GM21786 (cell line): ENCODE results near the gene COLGALT1.
"Not testable (repeated sequence)": the region's sequence is repeated elsewhere in the genome, so short reads cannot be mapped to it uniquely, and the experiment has no call there.

ENCODE experiments used
- ATAC-seq: cut with Tn5 transposase; IDR thresholded peaks from one replicate; pipeline ENCODE4 v1.9.1; 2021; ENCODE audit not compliant: unreplicated experiment

Gene COLGALT1

DNA sequence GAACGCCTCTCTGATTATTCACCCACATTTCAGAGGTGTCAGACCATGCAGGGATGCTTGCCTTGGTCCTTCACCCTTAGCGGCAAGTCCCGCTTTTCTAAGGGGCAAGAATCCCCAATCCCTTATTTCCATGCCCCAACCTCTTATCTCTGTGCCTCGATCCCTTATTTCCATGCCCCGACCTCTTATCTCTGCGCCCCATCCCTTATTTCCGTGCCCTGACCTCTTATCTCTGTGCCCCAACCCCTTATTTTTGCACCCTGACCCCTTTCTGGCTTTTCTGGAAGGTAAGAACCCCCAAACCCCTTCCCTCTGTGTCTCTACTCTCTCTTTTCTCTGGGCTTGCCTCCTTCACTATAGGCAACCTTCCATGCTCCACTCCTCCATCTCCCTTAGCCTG is 38.8 kb downstream of the COLGALT1 start:
- ATAC-seq: not testable (repeated sequence)

DNA sequence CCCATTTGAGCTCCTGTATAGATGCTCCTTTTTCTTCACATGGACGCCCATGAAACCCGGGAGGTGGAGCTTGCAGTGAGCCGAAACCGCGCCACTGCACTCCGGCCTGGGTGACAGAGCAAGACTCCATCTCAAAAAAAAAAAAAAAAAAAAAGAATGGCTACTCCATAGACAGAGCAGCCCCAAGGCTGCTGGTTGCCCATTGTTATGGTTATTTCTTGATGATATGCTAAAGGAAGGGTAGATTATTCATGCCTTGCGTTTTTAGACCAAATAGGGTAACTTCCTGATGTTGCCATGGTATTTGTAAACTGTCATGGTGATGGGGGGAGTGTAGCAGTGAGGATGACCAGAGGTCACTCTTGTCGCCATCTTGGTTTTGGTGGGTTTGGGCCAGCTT is 42.6 kb downstream of the COLGALT1 start:
- ATAC-seq: not testable (repeated sequence)

DNA sequence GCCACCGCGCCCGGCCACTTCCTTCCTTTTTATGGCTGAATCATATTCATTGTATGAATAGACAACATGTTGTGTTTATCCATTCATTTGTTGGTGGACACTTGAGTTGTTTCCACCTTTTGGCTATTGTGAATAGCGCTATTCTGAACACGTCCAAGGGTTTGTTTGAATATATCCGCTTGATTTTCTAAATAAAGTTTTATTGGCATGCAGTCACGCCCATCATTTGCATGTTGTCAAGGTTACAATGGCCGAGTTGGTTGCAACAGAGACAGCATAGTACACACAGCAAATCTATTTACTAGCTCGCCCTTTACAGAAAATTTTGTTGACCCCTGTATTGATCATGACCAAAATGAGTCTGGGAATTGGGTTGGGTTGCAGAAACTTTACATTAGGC is 43.5 kb downstream of the COLGALT1 start:
- ATAC-seq: no peak

DNA sequence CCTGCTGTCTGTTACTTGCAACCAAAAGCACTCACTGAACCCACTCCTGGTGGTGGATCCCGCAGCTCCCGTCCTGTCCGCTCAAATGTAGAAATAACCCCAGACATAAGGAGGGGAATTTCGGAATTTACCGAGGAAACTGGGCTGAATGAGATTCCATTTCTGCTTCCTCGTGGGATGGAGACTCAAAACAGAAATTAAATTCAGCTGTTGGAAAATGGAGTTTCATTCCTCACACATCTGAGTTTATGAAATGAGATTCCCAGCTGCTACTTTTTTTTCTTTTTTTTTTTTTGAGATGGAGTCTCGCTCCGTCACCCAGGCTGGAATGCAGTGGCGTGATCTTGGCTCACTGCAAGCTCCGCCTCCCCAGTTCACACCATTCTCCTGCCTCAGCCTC is 44.3 kb downstream of the COLGALT1 start:
- ATAC-seq: no peak

DNA sequence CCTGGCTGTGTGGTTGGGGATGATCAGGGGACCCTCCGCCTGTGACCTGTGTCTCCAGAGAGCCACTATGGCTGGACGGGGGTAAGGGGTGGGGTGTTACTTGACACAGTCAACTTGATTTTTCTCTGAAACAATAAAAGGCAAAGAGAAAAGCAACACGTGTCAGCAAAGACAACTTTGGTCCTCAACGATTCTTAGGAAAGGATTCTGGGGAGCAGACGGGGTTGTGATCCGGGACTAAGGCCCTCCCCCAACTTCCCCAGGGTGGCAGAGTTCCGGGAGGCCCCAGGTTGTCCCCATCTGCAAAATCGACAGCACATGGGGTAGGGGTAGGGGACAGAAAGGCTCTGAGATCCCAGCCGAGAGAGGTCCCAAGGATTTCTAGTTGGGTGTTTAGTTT is 46.2 kb downstream of the COLGALT1 start:
- ATAC-seq: no peak

DNA sequence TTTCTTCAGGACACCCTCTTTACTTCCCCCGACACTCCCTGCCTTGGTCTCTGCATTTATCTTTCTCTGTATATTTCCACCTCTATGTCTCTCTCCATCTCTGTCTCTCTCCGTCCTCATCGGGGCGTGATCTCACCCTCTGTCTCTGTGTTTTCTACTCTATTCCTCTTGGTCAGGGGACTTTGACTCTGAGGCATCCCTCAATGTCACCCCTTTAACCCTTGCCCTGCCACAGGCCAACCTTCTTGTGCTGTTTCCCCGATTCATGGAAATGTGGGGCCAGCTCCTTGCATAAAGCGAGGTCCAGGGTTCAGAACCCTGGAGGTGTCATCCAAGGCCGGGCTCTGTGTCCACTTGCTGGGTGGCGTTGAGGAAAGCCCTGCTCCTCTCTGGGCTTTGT is 46.8 kb downstream of the COLGALT1 start:
- ATAC-seq: no peak

DNA sequence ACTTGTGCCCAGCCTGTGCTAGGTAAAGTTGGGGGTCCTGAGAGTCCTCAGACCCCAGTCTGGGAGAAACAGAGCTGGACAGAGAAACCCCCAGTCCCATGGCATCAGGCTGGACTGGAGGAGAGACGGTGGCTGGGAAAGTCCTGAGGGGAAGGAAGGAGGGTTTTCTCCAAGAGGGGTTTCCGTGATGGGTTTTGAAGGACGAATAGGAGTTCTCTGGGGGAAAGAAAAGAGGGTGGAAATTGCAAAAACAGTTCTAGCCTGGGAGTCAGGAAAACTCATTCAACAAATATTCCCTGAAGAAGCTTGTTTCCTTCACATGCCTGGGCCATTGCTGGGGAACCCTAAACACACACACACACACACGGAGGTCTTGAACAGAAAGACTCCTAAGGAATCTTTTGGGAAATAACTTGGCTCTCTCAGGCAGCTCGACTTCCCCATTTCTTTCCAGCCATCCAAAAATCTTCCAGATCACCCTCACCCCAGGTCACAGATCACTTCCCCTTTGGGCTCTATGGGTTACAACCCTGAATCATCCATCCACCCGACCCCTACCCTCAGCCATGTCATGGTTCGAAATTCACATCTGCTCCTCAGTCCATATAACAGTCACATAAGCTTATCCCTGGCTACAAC is 47.5 kb downstream of the COLGALT1 start:
- no peak for ATAC-seq

DNA sequence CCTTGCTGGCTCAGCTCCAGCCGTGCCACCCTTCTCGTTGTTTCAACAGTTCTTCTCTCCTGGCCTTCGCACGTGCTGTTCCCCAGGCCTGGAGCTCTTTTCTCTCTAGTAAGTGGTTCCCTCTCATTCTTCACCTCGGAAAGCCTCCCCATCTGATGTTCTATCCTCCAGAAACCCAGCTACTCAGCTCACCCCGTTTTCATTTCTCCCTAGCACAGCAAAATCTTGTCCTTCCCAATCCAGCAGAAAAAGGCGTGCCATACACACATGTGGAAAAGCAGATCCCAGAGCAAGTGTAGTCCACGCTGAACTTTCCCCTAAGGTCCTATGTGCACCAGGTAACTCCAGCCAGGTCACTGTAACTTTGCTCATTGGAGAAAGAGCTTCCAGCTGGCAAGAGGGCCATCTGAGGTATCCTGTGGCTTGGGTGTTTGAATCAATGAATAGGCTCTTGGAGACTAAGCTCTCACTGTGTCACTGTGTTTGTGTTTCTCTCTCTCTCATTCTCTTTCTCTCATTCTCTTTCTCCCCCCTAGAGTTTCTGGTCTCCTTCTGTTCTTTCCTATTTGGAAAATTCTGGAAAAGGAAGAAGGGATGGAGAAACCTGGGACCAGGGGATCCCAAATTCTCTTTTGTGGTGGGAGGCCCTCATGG is 49.0 kb downstream of the COLGALT1 start:
- no peak for ATAC-seq

DNA sequence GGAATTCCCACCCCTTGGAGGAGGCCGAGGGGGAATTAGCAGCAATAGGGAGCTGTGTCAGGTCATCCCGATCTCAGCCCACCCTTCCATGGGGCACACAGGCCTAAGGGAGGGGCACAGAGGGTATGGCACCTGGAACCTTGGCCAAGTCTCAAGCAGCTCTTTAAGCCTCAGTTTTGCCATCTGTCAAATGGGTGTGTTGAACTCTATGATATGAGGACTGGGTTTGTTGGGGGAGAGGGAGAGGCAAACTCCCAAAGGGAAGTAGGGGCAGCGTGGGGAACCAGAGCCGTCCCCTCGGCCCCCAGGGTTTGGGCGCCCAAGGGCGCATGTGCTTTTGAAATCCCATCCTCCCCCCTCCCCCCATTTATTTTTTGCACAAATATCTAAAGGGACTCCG is 49.7 kb downstream of the COLGALT1 start:
- ATAC-seq: no peak

DNA sequence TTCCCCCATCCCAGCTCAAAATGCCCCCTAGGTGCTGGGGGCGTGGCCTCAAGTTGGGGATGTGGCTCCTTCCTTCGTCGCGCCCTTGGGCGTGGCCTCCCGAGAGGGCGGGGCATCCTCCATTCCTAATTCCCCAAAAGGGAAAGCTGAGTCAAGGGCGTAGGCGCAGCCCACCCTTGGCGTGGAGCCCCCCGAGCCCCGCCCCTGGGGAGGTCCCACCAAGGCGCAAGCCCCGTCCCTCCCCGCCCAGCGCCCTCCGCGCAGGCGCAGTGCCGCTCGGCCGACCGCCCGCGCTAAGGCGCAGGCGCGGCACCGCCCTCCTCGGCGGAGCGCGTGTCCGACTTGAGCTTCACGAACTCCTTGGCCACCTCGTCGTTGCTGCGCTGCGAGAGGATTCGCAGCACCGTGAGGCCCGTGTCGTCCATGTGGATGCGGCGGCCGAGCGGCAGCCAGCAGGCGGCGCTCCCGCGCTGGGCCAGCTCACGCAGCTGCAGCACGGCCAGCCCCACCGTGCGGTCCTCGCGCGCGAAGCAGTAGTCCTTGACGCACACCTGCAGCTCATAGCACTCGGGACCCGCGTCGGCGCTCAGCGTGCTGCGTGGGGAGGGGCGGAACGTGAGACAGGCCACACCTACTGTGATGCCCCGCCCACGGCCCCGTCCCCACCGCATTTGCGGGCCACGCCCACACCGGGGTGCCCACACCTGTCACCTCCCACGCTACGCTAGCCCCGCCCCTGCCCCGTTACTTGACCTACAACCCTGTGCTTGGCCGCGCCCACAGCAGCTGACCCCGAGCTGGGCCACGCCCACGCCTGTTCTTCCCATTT is 50.5 kb downstream of the COLGALT1 start:
- ATAC-seq: peak; percentile 53

DNA sequence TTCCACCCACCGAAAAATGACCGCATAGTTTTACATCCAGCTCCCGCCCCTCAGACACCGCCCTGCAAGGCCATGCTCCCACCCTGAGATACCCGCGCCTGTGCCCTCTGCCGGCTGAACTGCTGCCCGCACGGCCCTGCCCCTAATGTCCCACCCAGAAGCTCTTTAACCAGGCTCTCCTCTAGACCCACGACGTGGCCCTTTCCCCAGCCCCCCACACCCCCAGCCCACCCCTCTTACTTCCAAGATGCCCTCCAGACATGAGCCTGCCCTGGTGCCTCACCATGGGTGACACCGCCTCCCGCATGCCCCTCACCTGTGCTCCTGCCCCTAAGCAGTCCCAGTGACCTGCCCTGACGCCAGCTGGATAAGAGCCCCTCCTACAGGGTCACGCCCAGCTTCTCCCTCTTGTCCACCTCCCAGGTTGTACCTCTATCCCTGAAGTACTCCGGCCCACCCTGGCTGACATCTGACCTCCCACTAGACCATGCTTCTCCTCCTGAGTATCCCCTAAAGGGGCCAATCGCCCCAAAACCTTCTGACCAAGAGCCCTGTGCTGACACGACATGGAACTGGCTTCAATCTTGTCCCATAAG is 51.2 kb downstream of the COLGALT1 start:
- ATAC-seq: no peak

DNA sequence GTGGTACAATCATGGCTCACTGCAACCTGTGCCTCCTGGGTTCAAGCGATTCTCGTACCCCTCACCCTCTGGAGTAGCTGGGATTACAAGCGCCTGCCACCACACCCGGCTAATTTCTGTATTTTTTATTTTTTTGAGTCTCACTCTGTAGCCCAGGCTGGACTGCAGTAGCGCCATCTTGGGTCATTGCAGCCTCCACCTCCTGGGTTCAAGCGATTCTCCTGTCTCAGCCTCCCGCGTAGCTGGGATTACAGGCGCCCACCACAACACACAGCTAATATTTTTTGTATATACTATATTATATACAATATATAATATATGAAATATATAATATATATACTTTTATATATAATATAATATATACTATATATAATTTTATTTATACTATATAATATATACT is 52.5 kb downstream of the COLGALT1 start:
- no peak for ATAC-seq

DNA sequence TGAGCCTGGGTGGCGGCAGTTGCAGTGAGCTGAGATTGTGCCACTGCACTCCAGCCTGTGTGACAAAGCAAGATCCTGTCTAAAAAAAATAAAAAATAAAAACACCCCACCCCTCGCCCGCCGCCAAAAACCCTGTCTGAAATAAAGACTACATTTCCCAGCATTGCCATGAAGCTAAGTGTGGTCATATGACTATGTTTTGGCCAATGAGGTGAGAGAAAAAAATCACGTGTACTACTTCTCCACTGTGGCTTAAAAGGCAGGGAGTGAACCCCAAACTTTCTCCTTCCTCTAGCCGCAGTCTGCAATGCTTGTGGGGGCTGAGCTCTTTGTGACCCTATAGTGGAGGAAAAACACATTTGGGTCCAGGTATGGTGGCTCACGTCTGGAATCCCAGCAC is 54.9 kb downstream of the COLGALT1 start:
- no peak for ATAC-seq

DNA sequence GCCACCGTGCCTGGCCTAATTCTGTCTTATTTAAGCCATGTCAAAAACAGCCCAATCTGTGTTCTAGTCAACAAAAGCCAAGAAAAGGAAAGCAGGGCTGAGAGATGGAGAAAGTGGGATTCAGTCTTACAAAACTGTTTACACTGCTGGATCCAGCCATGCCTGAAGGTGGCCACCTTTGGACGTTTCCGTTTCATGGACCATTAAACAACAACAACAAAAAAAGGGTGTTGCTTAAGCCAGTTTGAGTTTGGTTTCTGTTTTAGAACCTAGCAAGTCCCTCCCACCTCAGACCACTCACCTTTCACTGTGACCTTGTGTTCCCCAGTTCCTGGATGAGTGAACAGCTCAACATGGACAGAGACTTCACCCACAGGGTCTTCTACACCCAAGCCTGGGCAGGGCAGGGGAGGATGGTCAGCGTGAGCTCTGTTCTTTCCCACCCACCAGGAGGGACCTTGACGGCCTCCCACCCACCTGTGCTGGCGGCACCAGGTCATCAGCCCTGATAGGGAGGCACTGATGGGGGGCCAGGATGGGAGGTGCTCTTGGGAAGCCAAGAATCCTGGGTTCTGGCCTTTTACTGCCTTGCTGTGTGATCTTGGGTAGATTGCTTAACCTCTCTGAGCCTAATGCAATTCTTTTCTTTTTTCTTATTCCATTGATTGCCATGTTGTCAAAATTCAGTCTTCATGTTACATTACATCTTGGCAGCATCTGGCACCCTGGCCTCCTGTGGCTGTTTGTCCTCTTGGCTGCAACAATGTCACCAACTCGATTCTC is 56.2 kb downstream of the COLGALT1 start:
- no peak for ATAC-seq

DNA sequence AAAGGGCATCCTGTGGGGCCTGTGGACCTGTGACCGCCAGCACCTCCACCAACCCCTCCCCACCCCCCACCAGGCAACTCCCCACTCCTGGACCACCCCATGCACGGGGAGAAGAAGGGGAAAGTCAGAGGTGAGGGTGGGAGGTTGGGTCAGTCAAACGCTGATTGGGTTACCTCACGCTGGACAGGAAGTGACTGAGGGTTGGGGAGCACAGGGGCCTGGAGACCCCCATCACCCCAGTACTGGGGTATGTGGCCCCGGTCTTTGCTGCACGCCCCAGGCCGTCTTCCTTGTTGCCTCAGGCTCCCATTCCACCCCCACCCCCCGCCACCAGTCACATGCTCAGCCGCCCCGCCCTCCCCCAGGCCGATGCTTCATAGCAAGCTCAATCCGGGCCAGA is 59.0 kb downstream of the COLGALT1 start:
- ATAC-seq: no peak

DNA sequence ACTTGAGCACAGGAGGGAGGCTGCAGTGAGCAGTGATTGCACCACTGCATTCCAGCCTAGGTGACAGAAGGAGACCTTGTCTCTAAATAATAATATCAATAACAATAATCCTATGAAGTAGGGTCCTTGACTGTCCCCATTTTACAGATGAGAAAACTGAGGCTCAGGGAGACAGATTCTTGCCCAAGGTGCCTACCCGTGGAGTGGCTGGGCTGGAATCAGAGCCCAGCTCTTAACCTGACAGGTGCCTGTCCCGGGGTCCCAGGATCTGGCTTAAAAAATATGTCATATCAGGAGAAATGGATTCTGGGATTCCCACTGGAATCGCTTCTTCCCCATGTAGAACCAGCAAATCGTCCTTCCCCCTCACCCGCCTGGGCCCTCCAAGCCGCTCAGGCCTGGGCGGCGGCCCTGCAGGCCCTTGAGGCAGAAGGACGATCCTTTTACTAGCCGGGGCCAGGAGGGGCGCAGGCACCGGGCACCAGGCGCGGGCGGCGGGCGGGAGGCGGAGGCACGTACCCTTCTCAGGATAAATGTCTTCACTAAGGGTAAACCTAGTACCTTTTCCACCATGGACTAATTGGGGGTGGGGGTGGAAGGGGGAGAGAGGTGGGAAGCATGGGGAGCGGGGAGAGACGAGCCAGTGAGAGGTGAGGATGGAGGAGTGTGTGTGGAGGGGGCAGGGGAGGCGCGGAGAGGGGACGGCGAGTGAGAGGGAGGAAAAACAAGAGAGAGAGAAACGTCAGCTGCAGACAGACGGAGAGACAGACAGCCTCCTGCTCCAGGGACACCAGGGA is 60.6 kb downstream of the COLGALT1 start:
- no peak for ATAC-seq

DNA sequence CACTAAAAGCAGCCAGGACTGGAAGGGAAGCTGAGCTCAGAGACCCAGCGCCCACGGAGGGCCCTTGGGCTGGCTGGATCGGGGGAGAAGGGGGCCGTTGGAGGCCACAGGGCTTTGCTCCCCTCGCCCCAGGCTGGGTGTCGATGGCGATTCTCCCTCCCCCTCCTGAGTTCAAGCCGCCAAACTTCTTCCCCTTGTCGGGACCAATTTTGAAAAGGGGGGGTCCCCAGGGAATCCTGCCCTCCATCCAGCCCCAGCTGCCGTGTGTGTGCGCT is 61.2 kb downstream of the COLGALT1 start:
- ATAC-seq: no peak

DNA sequence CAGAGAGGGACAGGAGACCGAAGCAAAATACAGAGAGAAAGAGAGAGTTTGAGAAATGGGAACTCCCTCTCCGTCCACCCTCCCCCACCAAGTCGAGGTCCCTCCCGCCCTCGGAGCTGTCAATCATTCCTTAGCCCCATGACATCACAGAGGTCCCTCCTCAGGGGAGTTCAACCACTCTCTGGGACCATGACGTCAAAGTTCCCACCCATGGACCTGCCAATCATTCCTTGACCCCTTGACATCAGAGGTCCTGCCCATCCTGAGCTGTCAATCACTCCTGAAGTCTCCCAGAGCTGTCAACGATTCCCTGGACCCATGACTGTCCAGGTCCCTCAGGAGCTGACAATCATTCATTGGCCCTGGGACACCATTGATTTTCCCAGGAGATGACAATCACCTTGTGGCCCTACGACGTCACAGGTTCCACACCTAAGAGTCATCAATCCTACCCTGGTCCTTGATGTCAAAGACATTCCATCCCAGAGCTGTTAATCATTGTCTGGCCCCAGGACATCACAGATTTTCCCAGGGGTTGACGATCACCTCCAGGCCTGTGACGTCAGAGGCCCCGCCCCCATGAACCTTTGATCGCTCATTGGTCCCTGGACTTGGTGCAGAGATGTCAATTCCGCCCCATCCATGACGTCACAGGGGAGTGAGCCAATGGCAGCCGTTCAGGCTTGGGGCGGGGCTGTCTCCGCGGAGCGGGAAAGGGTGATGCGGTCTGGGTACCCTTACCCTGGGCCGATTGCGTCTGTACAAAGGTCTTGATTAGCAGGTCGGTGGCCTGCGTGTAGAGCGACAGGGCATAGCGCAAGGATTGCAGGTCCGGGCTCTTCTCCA is 61.7 kb downstream of the COLGALT1 start:
- ATAC-seq: no peak

DNA sequence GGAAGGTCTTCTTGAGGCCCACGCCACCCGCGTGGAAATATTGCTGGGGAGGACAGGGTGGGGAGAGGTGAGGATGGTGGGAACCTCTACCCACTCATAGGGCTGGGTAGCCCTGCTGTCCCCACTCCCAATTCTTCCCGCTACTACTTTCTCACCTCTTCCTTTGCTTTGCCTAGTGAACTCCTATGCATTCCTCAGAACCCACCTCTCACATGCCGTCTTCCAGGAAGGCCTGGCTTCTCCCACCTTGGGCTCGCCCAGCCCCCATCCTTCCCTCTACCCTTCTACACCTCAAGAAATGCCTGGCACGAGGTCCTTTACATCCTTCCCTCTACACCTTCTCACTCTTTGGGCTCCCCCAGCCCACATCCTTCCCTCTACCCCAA is 62.4 kb downstream of the COLGALT1 start:
- no peak for ATAC-seq
